H9 (cell line): ENCODE measurements around the gene FXN. TPM values are rescaled to one million over a fixed set of nuclear protein-coding genes. Genes with fewer than 3 reads are reported as not detected.

Source experiments
- DNase-seq: peaks from one replicate; pipeline ENCODE4 v3.0.0-alpha.2; 2017
- H2AFZ ChIP-seq: one replicate; pipeline ENCODE4 v1.6.1; 2013; ENCODE audit warnings: mild to moderate bottlenecking, low read length, control low read depth, moderate library complexity
- H2AK5ac ChIP-seq: 2 replicates; pipeline ENCODE4 v1.6.1; 2013; ENCODE audit warnings: low read length, control low read depth, mixed read lengths; ENCODE audit not compliant: insufficient read length
- H2BK120ac ChIP-seq: one replicate; pipeline ENCODE4 v1.6.1; 2013; ENCODE audit warnings: low read depth, mild to moderate bottlenecking, low read length, control low read depth, inconsistent platforms; ENCODE audit not compliant: poor library complexity, severe bottlenecking
- H2BK12ac ChIP-seq: 2 replicates; pipeline ENCODE4 v1.6.1; 2013; ENCODE audit warnings: low read length, control low read depth, mixed read lengths, low read depth; ENCODE audit not compliant: insufficient read length
- H2BK15ac ChIP-seq: 2 replicates; pipeline ENCODE4 v1.6.1; 2013; ENCODE audit warnings: low read depth, low read length, control low read depth
- H2BK20ac ChIP-seq: one replicate; pipeline ENCODE4 v1.6.1; 2013; ENCODE audit warnings: low read depth, mild to moderate bottlenecking, low read length, control low read depth, inconsistent platforms; ENCODE audit not compliant: poor library complexity, severe bottlenecking
- H2BK5ac ChIP-seq: 2 replicates; pipeline ENCODE4 v1.6.1; 2013; ENCODE audit warnings: low read length, control low read depth, mixed read lengths; ENCODE audit not compliant: insufficient read length
- H3K14ac ChIP-seq: 2 replicates; pipeline ENCODE4 v1.6.1; 2013; ENCODE audit warnings: low read length, control low read depth; ENCODE audit not compliant: insufficient read depth
- H3K18ac ChIP-seq: 2 replicates; pipeline ENCODE4 v1.6.1; 2013; ENCODE audit warnings: low read depth, mild to moderate bottlenecking, mixed read lengths, low read length, control low read depth; ENCODE audit not compliant: insufficient read length
- H3K23ac ChIP-seq: 2 replicates; pipeline ENCODE4 v1.6.1; 2013; ENCODE audit warnings: low read length, control low read depth, mixed read lengths, low read depth; ENCODE audit not compliant: insufficient read length
- H3K23me2 ChIP-seq: 2 replicates; pipeline ENCODE4 v1.6.1; 2013; ENCODE audit warnings: low read depth, mild to moderate bottlenecking, mixed read lengths, low read length, control low read depth; ENCODE audit not compliant: insufficient read length, poor library complexity, severe bottlenecking
- H3K27ac ChIP-seq: 2 replicates; pipeline ENCODE4 v1.5.1; 2013; ENCODE audit warnings: low read length, control low read depth, mixed read lengths, low read depth; ENCODE audit not compliant: insufficient read length
- H3K27me3 ChIP-seq: 2 replicates; pipeline ENCODE4 v1.6.1; 2013; ENCODE audit warnings: low read length, control low read depth, inconsistent platforms; ENCODE audit not compliant: insufficient read depth
- H3K4ac ChIP-seq: 2 replicates; pipeline ENCODE4 v1.6.1; 2013; ENCODE audit warnings: low read depth, mild to moderate bottlenecking, control low read depth, inconsistent platforms, low read length, moderate library complexity
- H3K4me1 ChIP-seq: 2 replicates; pipeline ENCODE4 v1.6.1; 2013; ENCODE audit warnings: low read length, control low read depth, inconsistent platforms; ENCODE audit not compliant: insufficient read depth
- H3K4me2 ChIP-seq: 2 replicates; pipeline ENCODE4 v1.6.1; 2013; ENCODE audit warnings: low read length, control low read depth, mixed read lengths; ENCODE audit not compliant: insufficient read length, insufficient read depth
- H3K56ac ChIP-seq: 2 replicates; pipeline ENCODE4 v1.6.1; 2013; ENCODE audit warnings: low read depth, mild to moderate bottlenecking, mixed read lengths, low read length, control low read depth; ENCODE audit not compliant: insufficient read length
- H3K79me1 ChIP-seq: 2 replicates; pipeline ENCODE4 v1.6.1; 2013; ENCODE audit warnings: low read depth, mild to moderate bottlenecking, moderate library complexity, low read length, control low read depth, inconsistent platforms; ENCODE audit not compliant: insufficient read depth, poor library complexity, severe bottlenecking
- H3K79me2 ChIP-seq: 2 replicates; pipeline ENCODE4 v1.6.1; 2013; ENCODE audit warnings: low read length, control low read depth, inconsistent platforms; ENCODE audit not compliant: insufficient read depth
- H3K9ac ChIP-seq: 2 replicates; pipeline ENCODE4 v1.6.1; 2013; ENCODE audit warnings: low read length, control low read depth, mixed read lengths; ENCODE audit not compliant: insufficient read length; ENCODE audit errors: extremely low read depth
- H3K9me3 ChIP-seq: one replicate; pipeline ENCODE4 v1.6.1; 2013; ENCODE audit warnings: low read depth, low read length, inconsistent platforms; ENCODE audit not compliant: control insufficient read depth
- H3T11ph ChIP-seq: one replicate; pipeline ENCODE4 v1.6.1; 2013; ENCODE audit warnings: mild to moderate bottlenecking, low read length, control low read depth, inconsistent platforms
- H4K20me1 ChIP-seq: one replicate; pipeline ENCODE4 v1.6.1; 2013; ENCODE audit not compliant: control insufficient read depth, insufficient read length, insufficient read depth
- H4K5ac ChIP-seq: 2 replicates; pipeline ENCODE4 v1.6.1; 2013; ENCODE audit warnings: low read depth, mild to moderate bottlenecking, mixed read lengths, low read length, control low read depth; ENCODE audit not compliant: insufficient read length
- H4K8ac ChIP-seq: replicated peaks from 2 replicates; pipeline ENCODE4 v1.6.1; 2013; ENCODE audit warnings: low read length, control low read depth, mixed read lengths, low read depth; ENCODE audit not compliant: insufficient read length
- H4K91ac ChIP-seq: 2 replicates; pipeline ENCODE4 v1.6.1; 2013; ENCODE audit warnings: low read depth, mild to moderate bottlenecking, moderate library complexity, mixed read lengths, low read length, control low read depth; ENCODE audit not compliant: insufficient read length
- H3K27ac Mint-ChIP-seq, 3 experiments: 2 replicates in 2 of 3; 3 replicates in 1 of 3; pipeline ENCODE4 v1.8.0; 2020 to 2021; ENCODE audit warnings: mixed read lengths in 3 of 3, mild to moderate bottlenecking in 1 of 3, moderate library complexity in 1 of 3
- H3K27me3 Mint-ChIP-seq: 2 replicates; pipeline ENCODE4 v1.8.0; 2021; ENCODE audit warnings: low read depth, mild to moderate bottlenecking, moderate library complexity, mixed read lengths
- H3K36me3 Mint-ChIP-seq, 3 experiments: 2 replicates in 2 of 3; 3 replicates in 1 of 3; pipeline ENCODE4 v1.8.0; 2020 to 2021; ENCODE audit warnings: low read depth in 3 of 3, mixed read lengths in 3 of 3; ENCODE audit not compliant: insufficient read depth in 1 of 3
- H3K4me1 Mint-ChIP-seq, 2 experiments: 2 replicates each; pipeline ENCODE4 v1.8.0; 2020; ENCODE audit warnings: mixed read lengths in 2 of 2
- H3K4me3 Mint-ChIP-seq, 2 experiments: 2 replicates in 1 of 2; 3 replicates in 1 of 2; pipeline ENCODE4 v1.8.0; 2020 to 2021; ENCODE audit warnings: mild to moderate bottlenecking in 2 of 2, mixed read lengths in 2 of 2, moderate library complexity in 1 of 2
- H3K9me3 Mint-ChIP-seq, 2 experiments: 2 replicates in 1 of 2; 3 replicates in 1 of 2; pipeline ENCODE4 v1.8.0; 2020; ENCODE audit warnings: mild to moderate bottlenecking in 2 of 2, mixed read lengths in 2 of 2, moderate library complexity in 1 of 2
- WGBS: extraction: QIAGEN DNeasy Blood & Tissue Kit; methylation state at CpG from one replicate; pipeline ENCODE4 v1.1.7; 2013; ENCODE audit warnings: missing lambda C conversion rate, low lambda C conversion rate, mixed read lengths; ENCODE audit not compliant: insufficient read length; ENCODE audit errors: extremely low coverage; 5-methylcytosine and 5-hydroxymethylcytosine counted together
- total RNA-seq: library from RNA; stranded (reverse); gene quantifications from 2 replicates; pipeline ENCODE4 v1.2.1, GENCODE V29; 2021
- TF ChIP-seq, protein P1 (sequence below): fragments of 200-600 bp; sonication (generic); conservative IDR thresholded peaks from 3 replicates; pipeline ENCODE4 v1.8.0; 2021; ENCODE audit warnings: antibody characterized with exemption, mild to moderate bottlenecking

Gene FXN
- total RNA-seq, 1 experiment from 2014 or later = 34.4 TPM

DNA sequence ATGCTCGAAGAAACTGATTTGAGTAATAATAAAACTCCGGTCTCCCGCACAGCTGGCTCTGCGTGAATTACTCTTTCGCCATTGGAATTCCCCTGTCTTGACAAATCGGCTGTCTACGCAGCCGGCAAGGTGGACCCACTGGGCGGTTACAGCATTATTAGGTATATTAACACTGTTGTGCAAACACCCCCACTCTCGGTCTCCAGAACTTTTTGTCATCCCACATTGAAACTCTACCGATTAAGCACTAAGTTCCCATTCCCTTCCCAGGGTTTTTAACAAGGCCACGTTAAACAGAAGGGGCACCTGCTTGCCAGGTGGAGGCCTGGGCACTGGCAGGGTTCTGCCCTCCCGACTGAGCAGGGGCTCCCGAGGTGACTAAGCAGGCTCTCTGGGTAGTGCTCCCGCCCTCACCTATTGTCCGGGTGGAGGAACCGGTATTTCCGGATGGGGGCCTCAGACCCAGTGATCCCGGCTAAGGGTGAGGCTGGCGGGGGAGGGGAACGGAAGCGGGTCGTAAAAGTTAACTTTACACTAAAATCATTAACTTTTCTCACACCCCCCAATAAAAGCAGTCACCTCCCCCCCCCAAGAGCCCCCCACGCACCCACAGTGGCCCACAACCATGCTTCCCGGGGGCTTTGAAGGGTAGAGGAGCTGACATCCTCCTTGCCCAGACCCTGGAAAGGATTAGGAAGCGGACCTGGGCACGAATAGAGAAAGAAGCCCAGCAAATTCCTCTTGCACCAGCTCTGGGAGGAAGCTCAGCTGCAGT is 85.0 kb downstream of the FXN start:
- peaks cover 3% of the 10 kb centered on the region; the same call in 1 of the 2 replicates for H3K79me2 ChIP-seq
- H3K27me3 ChIP-seq = no peaks in the 10 kb centered on the region
- H2AK5ac ChIP-seq = no peak overlapping the region
- peak overlapping the region; percentile 59 for H3K9ac ChIP-seq
- WGBS = no CpG with 5 or more reads among the region's 27 CpGs
- no peaks in the 10 kb centered on the region for H3K27me3 Mint-ChIP-seq
- H3K9me3 ChIP-seq = no peaks in the 10 kb centered on the region
- peaks cover 15% of the 10 kb centered on the region for H3K23me2 ChIP-seq
- H2BK120ac ChIP-seq = peak overlapping the region; percentile 100
- no peaks in the 10 kb centered on the region for H3K79me1 ChIP-seq
- TF ChIP-seq, protein P1, sequence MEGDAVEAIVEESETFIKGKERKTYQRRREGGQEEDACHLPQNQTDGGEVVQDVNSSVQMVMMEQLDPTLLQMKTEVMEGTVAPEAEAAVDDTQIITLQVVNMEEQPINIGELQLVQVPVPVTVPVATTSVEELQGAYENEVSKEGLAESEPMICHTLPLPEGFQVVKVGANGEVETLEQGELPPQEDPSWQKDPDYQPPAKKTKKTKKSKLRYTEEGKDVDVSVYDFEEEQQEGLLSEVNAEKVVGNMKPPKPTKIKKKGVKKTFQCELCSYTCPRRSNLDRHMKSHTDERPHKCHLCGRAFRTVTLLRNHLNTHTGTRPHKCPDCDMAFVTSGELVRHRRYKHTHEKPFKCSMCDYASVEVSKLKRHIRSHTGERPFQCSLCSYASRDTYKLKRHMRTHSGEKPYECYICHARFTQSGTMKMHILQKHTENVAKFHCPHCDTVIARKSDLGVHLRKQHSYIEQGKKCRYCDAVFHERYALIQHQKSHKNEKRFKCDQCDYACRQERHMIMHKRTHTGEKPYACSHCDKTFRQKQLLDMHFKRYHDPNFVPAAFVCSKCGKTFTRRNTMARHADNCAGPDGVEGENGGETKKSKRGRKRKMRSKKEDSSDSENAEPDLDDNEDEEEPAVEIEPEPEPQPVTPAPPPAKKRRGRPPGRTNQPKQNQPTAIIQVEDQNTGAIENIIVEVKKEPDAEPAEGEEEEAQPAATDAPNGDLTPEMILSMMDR = no peak
- peak overlapping the region; percentile 82 for H3K4me2 ChIP-seq
- peaks cover 18 to 20% of the 10 kb centered on the region in 2 experiments for H3K4me1 Mint-ChIP-seq
- no peak overlapping the region for H2BK15ac ChIP-seq
- H3K4ac ChIP-seq = peak overlapping the region; percentile 53; the same call in 1 of the 2 replicates
- H2BK12ac ChIP-seq = no peak overlapping the region
- no peak overlapping the region for H3T11ph ChIP-seq
- H3K36me3 Mint-ChIP-seq = peaks cover 0 to 2% (median 0%) of the 10 kb centered on the region in 3 experiments; a peak in 4 of 7 replicates
- peak overlapping the region; percentile 94 for H3K14ac ChIP-seq
- no peak overlapping the region for H2AFZ ChIP-seq
- peak overlapping the region; percentile 49 for H4K5ac ChIP-seq
- peak overlapping the region; percentile 96 for H3K18ac ChIP-seq
- H3K27ac Mint-ChIP-seq = peak overlapping the region; percentile 100
- H4K8ac ChIP-seq = no peak overlapping the region
- peak overlapping the region; percentile 48 for H2BK5ac ChIP-seq
- H3K4me1 ChIP-seq = peaks cover 6% of the 10 kb centered on the region; the same call in 1 of the 2 replicates
- peak overlapping the region; percentile 93 to 95 for H3K4me3 Mint-ChIP-seq
- H4K20me1 ChIP-seq = no peaks in the 10 kb centered on the region
- H2BK20ac ChIP-seq = no peak overlapping the region
- no peaks in the 10 kb centered on the region; a peak in 1 of 5 replicates for H3K9me3 Mint-ChIP-seq
- peak overlapping the region; percentile 88 for H3K27ac ChIP-seq
- peak; percentile 96 for DNase-seq
- no peak overlapping the region for H3K23ac ChIP-seq
- peak overlapping the region; percentile 38 for H4K91ac ChIP-seq
- peak overlapping the region; percentile 37 for H3K56ac ChIP-seq
